ENCODE data around the gene SVBP.

GRCh38 chr1:42831273-42831672 lies 14.1 kb upstream of the SVBP start:
- TF ChIP-seq ATF2 (tag by site-specific recombination; IDR thresholded peaks at IDR 0.05; ENCODE audit: low read depth) (no peak), ZNF629 (tag by site-specific recombination; IDR thresholded peaks at IDR 0.05) (no peak), KLF1 (tag by site-specific recombination; IDR thresholded peaks at IDR 0.05) (no peak), BCL11A (tag by site-specific recombination; IDR thresholded peaks at IDR 0.05; ENCODE audit: low read depth) (no peak)
